ENCODE data around the gene RBMXL3. TPM values are rescaled to one million over a fixed set of nuclear protein-coding genes. Genes with fewer than 3 reads are reported as not detected.

Gene RBMXL3
- total and polyA plus RNA-seq, 2 of the 8 experiments (the other 6 are each of a cell fraction or from before 2014, with no cell fraction given) = not detected

- Histone ChIP-seq H3K27me3 (replicated peaks in 1 of 4; ENCODE audit: control insufficient read depth in 3 of 4, extremely low read depth in 1 of 4, insufficient read depth in 3 of 4, low read length in 3 of 4) (no peaks in the 10 kb centered on the region), H3K23me2 (ENCODE audit: low read depth, low read length) (no peaks in the 10 kb centered on the region), H3K14ac (ENCODE audit: insufficient read length) (no peak overlapping the region), H2AK5ac (ENCODE audit: low read depth, low read length) (no peak overlapping the region), H4K8ac (ENCODE audit: extremely low read depth, insufficient read depth, low read length) (no peak overlapping the region), H4K91ac (replicated peaks; ENCODE audit: insufficient read length, low read length) (no peak overlapping the region), H2BK20ac (ENCODE audit: low read length) (no peak overlapping the region), H4K5ac (ENCODE audit: insufficient read length, low read depth, low read length) (no peak overlapping the region), H3K56ac (replicated peaks; ENCODE audit: insufficient read length, low read depth, low read length) (no peak overlapping the region), H2BK12ac (ENCODE audit: low read depth, low read length) (no peak overlapping the region), H3K27ac (ENCODE audit: low read depth, low read length) (no peak overlapping the region), H3K9me3 (ENCODE audit: insufficient read depth in 2 of 2, low read depth in 1 of 2, low read length in 1 of 2) (no peaks in the 10 kb centered on the region), H3K18ac (ENCODE audit: extremely low read depth, low read length) (no peak overlapping the region), H2AFZ (ENCODE audit: low read length) (peak overlapping the region; percentile 81), H3K4ac (replicated peaks; ENCODE audit: insufficient read length, low read depth, low read length) (no peak overlapping the region), H3K4me3 (ENCODE audit: extremely low read depth in 1 of 4, insufficient read depth in 2 of 4, low read depth in 3 of 4, low read length in 4 of 4) (peak overlapping the region; percentile 54 to 80 (median 64); a peak in 6 of 8 replicates), H2BK120ac (replicated peaks; ENCODE audit: low read depth, low read length) (no peak overlapping the region), H3K79me2 (ENCODE audit: control insufficient read depth in 1 of 2, insufficient read depth in 2 of 2, low read length in 2 of 2) (peaks cover 0 to 8% of the 10 kb centered on the region in 2 experiments; a peak in 2 of 4 replicates), H2BK15ac (ENCODE audit: low read length) (no peak overlapping the region), H3K79me1 (ENCODE audit: low read depth, low read length) (no peaks in the 10 kb centered on the region), H4K20me1 (replicated peaks in 1 of 2; ENCODE audit: control insufficient read depth in 1 of 2, insufficient read depth in 2 of 2, low read length in 2 of 2) (no peaks in the 10 kb centered on the region), H2BK5ac (ENCODE audit: low read depth, low read length) (no peak overlapping the region), H3K36me3 (ENCODE audit: control insufficient read depth in 2 of 4, insufficient read depth in 4 of 4, low read length in 3 of 4) (no peaks in the 10 kb centered on the region), H3K4me1 (replicated peaks in 1 of 4; ENCODE audit: control insufficient read depth in 3 of 4, insufficient read depth in 4 of 4, low read length in 3 of 4) (no peaks in the 10 kb centered on the region; a peak in 1 of 7 replicates), H3K9ac (replicated peaks in 1 of 4; ENCODE audit: extremely low read depth in 1 of 4, low read depth in 3 of 4, low read length in 3 of 4) (no peak overlapping the region), H3K23ac (ENCODE audit: insufficient read length) (no peak overlapping the region), H3K4me2 (ENCODE audit: insufficient read depth in 1 of 2, low read depth in 2 of 2, low read length in 2 of 2) (peak overlapping the region; percentile 63 to 75)
- CTCF ChIA-PET (ENCODE audit: partially characterized antibody) = no interaction called here
- 40% methylated on average over 3 of the region's 3 CpGs; no CpG with 5 or more reads in 1 of the 2 experiments for whole genome bisulfite sequencing, 2 experiments (ENCODE audit: extremely low coverage in 1 of 2, insufficient coverage in 1 of 2, insufficient read length in 1 of 2, insufficient replicate concordance in 2 of 2, low coverage in 1 of 2, low lambda C conversion rate in 2 of 2, missing lambda C conversion rate in 1 of 2)
- FAIRE-seq (no peak), DNase-seq (ENCODE audit: low read depth in 1 of 2, low spot score in 2 of 2) (no peak)
- TF ChIP-seq ATF2 (IDR thresholded peaks at IDR 0.05; ENCODE audit: low read length) = no peak
- no peak for TF ChIP-seq SIX5 (IDR thresholded peaks at IDR 0.05; ENCODE audit: low read depth, low read length)
- POLR2A ChIA-PET (ENCODE audit: partially characterized antibody) = no interaction called here
Observed at GRCh38 chrX:115234461-115234860, 45.3 kb downstream of the RBMXL3 start.

Measured in H1 (cell line).